ENCODE measurements around the gene TMPRSS11B.
"Not testable (repeated sequence)": the region's sequence is repeated elsewhere in the genome, so short reads cannot be mapped to it uniquely, and the experiment has no call there.

The TMPRSS11B gene

DNA sequence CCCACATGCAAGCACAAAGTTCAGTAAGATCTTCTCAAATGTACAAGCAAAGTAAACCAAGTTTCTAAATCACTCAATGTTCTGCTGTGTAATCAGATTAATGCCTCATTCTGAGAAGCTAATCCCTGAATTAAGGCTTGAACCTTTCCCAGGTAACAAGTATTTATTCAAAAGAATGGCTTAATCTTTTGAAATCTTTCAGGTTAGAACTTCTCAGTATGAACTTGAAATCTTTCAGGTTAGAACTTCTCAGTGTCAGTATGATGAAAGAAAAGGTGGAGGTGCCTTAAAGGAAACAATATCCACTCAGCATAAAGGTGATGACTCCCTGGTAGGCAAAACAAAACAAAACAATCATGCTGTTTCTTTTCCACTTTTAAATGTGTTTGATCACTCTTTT lies 29.0 kb downstream of the TMPRSS11B start:
- DNase-seq: no peak

DNA sequence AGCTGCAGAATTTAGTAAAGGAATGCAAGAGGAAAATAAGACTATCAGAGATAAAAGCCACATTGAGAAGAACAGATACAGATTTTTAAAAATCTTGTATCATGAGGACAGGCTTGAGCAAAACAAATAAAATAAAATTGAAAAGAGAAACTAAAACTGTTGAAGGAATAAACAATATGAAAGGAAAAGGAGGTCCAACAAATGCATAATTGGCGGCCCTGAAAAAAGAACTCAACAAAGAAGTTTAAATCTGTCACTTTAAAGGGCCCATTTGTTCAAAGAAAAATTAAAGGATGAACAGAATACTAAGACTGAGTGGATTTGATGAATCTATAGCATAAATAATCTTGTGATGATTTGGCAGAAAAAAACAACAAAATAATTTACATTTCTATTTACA lies 36.5 kb downstream of the TMPRSS11B start:
- DNase-seq: no peak

DNA sequence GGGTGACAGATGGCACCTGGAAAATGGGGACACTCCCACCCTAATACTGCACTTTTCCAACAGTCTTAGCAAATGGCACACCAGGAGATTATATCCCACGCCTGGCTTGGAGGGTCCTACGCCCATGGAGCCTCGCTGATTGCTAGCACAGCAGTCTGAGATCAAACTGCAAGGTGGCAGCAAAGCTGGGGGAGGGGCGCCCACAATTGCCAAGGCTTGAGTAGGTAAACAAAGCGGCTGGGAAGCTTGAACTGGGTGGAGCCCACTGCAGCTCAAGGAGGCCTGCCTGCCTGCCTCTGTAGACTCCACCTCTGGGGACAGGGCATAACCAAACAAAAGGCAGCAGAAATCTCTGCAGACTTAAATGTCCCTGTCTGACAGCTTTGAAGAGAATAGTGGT lies 51.2 kb downstream of the TMPRSS11B start:
- not testable (repeated sequence) for DNase-seq

DNA sequence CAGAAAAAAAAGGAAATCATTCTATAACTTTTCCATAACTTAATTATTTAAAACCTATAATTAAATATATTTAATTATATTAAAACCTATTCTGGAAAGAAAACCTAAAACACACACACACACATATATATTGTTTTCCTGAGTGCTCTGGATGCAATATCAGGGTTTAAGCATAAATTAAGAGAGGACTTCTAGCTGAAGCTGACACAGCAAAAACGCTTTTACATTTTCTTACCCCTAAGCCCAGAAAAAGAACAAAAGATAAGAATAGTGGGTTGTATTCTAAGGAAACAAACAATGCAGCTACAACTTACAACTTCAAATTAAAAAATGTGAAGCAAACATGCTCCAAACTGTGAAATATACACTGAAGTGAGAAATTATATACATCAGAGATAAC lies 52.3 kb downstream of the TMPRSS11B start:
- DNase-seq: no peak

DNA sequence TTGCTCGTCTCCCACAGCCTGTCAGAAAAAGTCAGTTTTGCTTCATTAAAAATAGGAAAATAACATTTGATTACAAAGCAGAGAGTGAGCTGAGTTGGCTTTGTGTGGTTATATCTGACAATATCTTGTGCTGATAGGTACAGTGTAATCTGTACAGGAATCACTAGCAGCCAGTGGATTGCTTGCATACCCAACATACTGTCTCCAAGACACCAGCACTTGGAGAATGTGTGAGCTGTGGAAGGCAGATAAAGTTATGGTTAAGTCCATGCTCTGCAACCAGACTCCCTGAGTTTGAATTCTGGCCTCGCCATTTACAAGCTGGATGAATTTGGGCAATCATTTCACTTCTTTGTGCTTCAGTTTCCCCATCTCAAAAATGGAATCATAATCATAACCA lies 58.3 kb downstream of the TMPRSS11B start:
- no peak for DNase-seq

DNA sequence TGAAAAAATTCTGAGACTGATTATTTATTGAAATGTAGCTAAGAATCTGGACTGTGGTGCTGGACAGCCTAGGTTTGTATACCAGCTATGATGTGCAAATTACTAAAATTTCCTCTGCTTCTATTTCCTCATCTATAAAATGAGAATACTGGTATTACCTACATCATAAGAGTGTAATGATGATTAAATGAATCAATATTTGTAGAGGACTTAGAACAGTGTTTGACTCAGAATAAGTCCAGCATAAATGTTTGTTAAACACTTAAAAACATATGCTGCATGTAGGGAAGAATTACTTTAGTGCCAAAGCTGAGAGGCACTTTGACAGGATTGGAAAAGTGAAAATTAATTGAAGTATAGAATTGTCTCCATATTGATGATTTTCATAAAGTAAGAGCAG lies 60.6 kb downstream of the TMPRSS11B start:
- DNase-seq: no peak

DNA sequence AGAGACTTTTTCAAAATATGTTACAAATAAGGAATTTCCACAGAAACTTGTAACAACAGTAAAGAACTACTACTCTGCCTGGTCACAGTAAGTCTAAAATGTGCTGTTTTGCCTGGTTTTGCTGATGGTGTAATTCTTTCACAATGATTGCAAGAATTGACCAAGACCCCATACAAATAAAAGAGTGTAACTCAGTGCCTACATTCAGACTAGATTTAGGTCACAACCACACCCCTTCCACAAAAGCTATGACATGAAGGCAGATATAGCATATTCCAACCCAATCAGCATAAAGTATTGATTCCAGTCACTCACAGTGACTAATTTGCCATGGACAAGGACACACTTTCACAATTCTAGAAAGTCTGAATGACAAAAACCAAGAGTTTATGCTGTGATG lies 62.1 kb downstream of the TMPRSS11B start:
- DNase-seq: no peak

DNA sequence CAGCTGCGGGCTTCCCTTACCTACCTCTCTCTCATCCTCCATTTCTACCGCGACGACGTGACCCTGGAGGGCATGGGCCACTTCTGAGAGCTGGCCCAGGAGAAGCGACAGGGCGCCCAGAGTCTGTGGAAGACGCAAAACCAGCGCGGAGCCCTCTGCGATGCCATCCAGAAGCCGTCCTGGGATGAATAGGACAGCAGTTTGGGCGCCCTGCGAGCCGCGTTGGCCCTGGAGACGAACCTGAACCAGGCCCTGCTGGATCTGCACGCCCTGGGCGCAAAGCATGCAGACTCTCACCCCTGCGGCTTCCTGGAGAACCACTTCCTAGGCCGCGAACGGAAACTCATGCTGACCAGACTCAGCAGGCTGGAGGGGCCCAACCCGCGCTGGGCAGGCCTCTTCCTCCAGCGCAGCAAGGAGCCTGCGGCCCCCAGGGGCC lies 63.1 kb downstream of the TMPRSS11B start:
- DNase-seq: no peak

DNA sequence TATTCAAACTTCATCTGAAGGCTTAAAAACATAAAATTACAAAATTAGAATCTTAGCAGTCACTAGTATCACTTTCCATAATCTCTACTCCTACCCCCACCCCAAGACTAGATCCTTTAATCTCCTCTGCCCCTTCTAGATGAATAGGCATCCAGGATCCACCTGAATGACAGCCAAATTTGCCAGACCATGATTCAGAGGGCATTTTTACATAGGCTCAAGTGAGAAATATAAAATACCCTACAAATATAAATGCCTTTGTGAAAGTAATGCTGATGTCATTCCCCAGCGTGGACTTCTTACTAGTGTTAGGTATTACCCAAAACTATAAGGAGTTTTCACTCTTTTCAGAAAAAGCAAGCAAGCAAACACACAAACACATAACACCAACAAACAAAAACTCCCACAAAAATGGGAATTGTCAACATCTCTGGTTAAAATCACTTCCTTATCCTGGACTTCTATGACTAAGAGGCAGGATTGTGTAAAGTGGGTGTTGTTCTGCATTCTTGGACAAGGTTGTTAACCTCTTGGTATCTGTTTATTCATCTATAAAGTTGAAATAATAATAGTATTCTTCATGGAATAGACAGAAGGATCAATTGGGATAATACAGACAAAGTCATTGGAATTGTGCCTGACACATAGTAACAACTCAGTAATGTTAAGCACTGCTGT lies 64.5 kb downstream of the TMPRSS11B start:
- no peak for DNase-seq

DNA sequence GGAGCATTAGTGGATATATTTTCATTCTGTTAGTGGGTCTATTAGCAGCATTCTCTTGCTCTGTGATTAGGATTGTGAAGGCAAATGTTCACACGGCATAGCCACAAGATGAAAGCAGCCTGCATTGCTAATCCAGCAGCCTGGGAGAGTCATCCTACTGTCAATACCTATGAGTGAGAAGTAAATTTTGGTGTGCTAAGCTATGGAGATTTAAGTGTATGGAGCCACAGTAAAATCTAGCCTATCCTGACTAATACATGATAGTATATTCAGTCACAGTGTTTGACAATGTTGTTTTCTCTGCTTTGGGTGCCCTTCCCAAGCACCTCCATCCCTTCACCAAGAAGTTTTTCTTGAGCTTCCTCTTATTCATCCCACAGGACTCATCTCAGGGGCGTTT lies 68.6 kb downstream of the TMPRSS11B start:
- DNase-seq: no peak
